ENCODE data around the gene SCARF2. TPM values are rescaled to one million over a fixed set of nuclear protein-coding genes. Genes with fewer than 3 reads are reported as not detected.
"Not testable (repeated sequence)": the region's sequence is repeated elsewhere in the genome, so short reads cannot be mapped to it uniquely, and the experiment has no call there.

The SCARF2 gene
- total RNA-seq, 4 donors from 2014 or later = 14.8 to 25.3 (median 20.1) TPM

- TF ChIP-seq EP300 (IDR thresholded peaks at IDR 0.05) (no peak), POLR2A (IDR thresholded peaks at IDR 0.05) (no peak), POLR2AphosphoS5 (IDR thresholded peaks at IDR 0.05) (no peak)
- peaks cover 0 to 4% (median 0%) of the 10 kb centered on the region in 3 donors for H3K4me1 ChIP-seq
- WGBS, 2 donors (ENCODE audit: low coverage in 1 of 2) = 80 to 88% methylated on average over 6 to 8 of the region's 8 CpGs
- H3K27me3 ChIP-seq = no peaks in the 10 kb centered on the region
- no peak for ATAC-seq
- peaks cover 0 to 58% of the 10 kb centered on the region in 2 donors for H3K36me3 ChIP-seq
- no peak overlapping the region for H3K27ac ChIP-seq
- H3K4me3 ChIP-seq = no peak overlapping the region
- no peaks in the 10 kb centered on the region for H3K9me3 ChIP-seq
Measured at GRCh38 chr22:20455709-20456063, 18.1 kb upstream of the SCARF2 start.

- no peak for ATAC-seq
- Histone ChIP-seq H3K27ac (no peak overlapping the region), H3K36me3 (peaks cover 0 to 50% of the 10 kb centered on the region in 2 donors), H3K4me1 (no peaks in the 10 kb centered on the region), H3K27me3 (no peaks in the 10 kb centered on the region), H3K9me3 (no peaks in the 10 kb centered on the region), H3K4me3 (no peak overlapping the region)
- 88 to 94% methylated on average over 3 of the region's 3 CpGs for WGBS, 2 donors (ENCODE audit: low coverage in 1 of 2)
- TF ChIP-seq POLR2A (IDR thresholded peaks at IDR 0.05) (no peak), POLR2AphosphoS5 (IDR thresholded peaks at IDR 0.05) (no peak), CTCF (IDR thresholded peaks at IDR 0.05) (no peak), EP300 (IDR thresholded peaks at IDR 0.05) (no peak)
Measured at GRCh38 chr22:20453222-20453621, 15.6 kb upstream of the SCARF2 start.

- Histone ChIP-seq H3K4me3 (no peak overlapping the region), H3K9me3 (no peaks in the 10 kb centered on the region), H3K27me3 (no peaks in the 10 kb centered on the region), H3K27ac (no peak overlapping the region), H3K4me1 (no peaks in the 10 kb centered on the region), H3K36me3 (peaks cover 0 to 40% of the 10 kb centered on the region in 2 donors)
- 40 to 80% methylated on average over 1 of the region's 2 CpGs for WGBS, 2 donors (ENCODE audit: low coverage in 1 of 2)
- ATAC-seq = no peak
- no peak for TF ChIP-seq POLR2AphosphoS5 (IDR thresholded peaks at IDR 0.05)
- no peak for TF ChIP-seq POLR2A (IDR thresholded peaks at IDR 0.05)
Measured at GRCh38 chr22:20451920-20452319, 14.3 kb upstream of the SCARF2 start.

GRCh38 chr22:20451129-20451778 is 13.6 kb upstream of the SCARF2 start:
- not testable (repeated sequence) for H3K27me3 ChIP-seq, H3K9me3 ChIP-seq, ATAC-seq, H3K4me1 ChIP-seq, H3K27ac ChIP-seq, H3K4me3 ChIP-seq
- H3K36me3 ChIP-seq = peaks cover 0 to 40% of the 10 kb centered on the region in 2 donors
- 92 to 100% methylated on average over 2 to 15 of the region's 15 CpGs for WGBS, 2 donors (ENCODE audit: low coverage in 1 of 2)

- WGBS, 2 donors (ENCODE audit: low coverage in 1 of 2) = 100% methylated on average over 1 of the region's 1 CpG; no CpG with 5 or more reads in 1 of the 2 donors
- Histone ChIP-seq H3K4me1 (no peaks in the 10 kb centered on the region), H3K36me3 (peaks cover 0 to 48% of the 10 kb centered on the region in 2 donors), H3K4me3 (no peak overlapping the region), H3K9me3 (no peaks in the 10 kb centered on the region), H3K27me3 (no peaks in the 10 kb centered on the region), H3K27ac (no peak overlapping the region)
- TF ChIP-seq CTCF (IDR thresholded peaks at IDR 0.05) = no peak
- TF ChIP-seq EP300 (IDR thresholded peaks at IDR 0.05) = no peak
- TF ChIP-seq POLR2A (IDR thresholded peaks at IDR 0.05) = no peak
- no peak for TF ChIP-seq POLR2AphosphoS5 (IDR thresholded peaks at IDR 0.05)
- no peak for ATAC-seq
Measured at GRCh38 chr22:20450551-20450906, 12.9 kb upstream of the SCARF2 start.

- no peak overlapping the region for H3K4me3 ChIP-seq
- no peaks in the 10 kb centered on the region for H3K4me1 ChIP-seq
- H3K27me3 ChIP-seq = no peaks in the 10 kb centered on the region
- WGBS, 2 donors (ENCODE audit: low coverage in 1 of 2) = 88 to 89% methylated on average over 5 to 6 of the region's 19 CpGs
- TF ChIP-seq POLR2AphosphoS5 (IDR thresholded peaks at IDR 0.05) (no peak), POLR2A (IDR thresholded peaks at IDR 0.05) (no peak)
- no peak overlapping the region for H3K27ac ChIP-seq
- H3K36me3 ChIP-seq = peaks cover 0 to 52% of the 10 kb centered on the region in 2 donors
- no peak for ATAC-seq
- H3K9me3 ChIP-seq = no peaks in the 10 kb centered on the region
Measured at GRCh38 chr22:20449819-20450550, 12.4 kb upstream of the SCARF2 start.

GRCh38 chr22:20448630-20449029 is 11.0 kb upstream of the SCARF2 start:
- Histone ChIP-seq H3K36me3 (peaks cover 0 to 56% of the 10 kb centered on the region in 2 donors), H3K4me1 (no peaks in the 10 kb centered on the region), H3K9me3 (no peaks in the 10 kb centered on the region), H3K27ac (no peak overlapping the region), H3K4me3 (no peak overlapping the region), H3K27me3 (no peaks in the 10 kb centered on the region)
- 89 to 90% methylated on average over 5 of the region's 5 CpGs for WGBS, 2 donors (ENCODE audit: low coverage in 1 of 2)
- TF ChIP-seq POLR2AphosphoS5 (IDR thresholded peaks at IDR 0.05) (no peak), EP300 (IDR thresholded peaks at IDR 0.05) (no peak)
- no peak for ATAC-seq
